SK-N-SH (cell line): ENCODE results near the gene OXA1L.

Experiments
- CTCF ChIP-seq: fragments of 200-600 bp; sonication (generic); IDR thresholded peaks from 2 replicates; pipeline ENCODE4 v1.6.1; 2017; ENCODE audit warnings: antibody characterized with exemption, mild to moderate bottlenecking, moderate library complexity
- FOXM1 ChIP-seq: IDR thresholded peaks from 2 replicates; pipeline ENCODE4 v1.4.0; 2012; ENCODE audit warnings: low read depth, mild to moderate bottlenecking
- MAX ChIP-seq: IDR thresholded peaks from 2 replicates; pipeline ENCODE4 v1.4.0; 2012; ENCODE audit warnings: low read depth
- POLR2AphosphoS5 ChIP-seq: IDR thresholded peaks from 2 replicates; pipeline ENCODE4 v1.6.1; 2012; ENCODE audit warnings: low read depth, low read length

GRCh38 chr14:22740020-22740419 lies 26.5 kb upstream of the OXA1L start:
- TF ChIP-seq CTCF: no peak
- no peak for TF ChIP-seq MAX
- no peak for TF ChIP-seq FOXM1
- TF ChIP-seq POLR2AphosphoS5: no peak
